Suprapubic skin (tissue), 4 donors: ENCODE results near the gene ANXA2.

Experiments
- CTCF ChIP-seq, 2 donors: fragments of 200-600 bp in 1 of 2; fragments of 450-650 bp in 1 of 2; sonication (generic) in 1 of 2; IDR thresholded peaks; one replicate each; pipeline ENCODE4 v1.5.1; 2016 to 2019; ENCODE audit warnings: antibody characterized with exemption in 2 of 2, mild to moderate bottlenecking in 1 of 2, moderate library complexity in 1 of 2
- POLR2A ChIP-seq, 2 donors: fragments of 450-650 bp; IDR thresholded peaks; one replicate each; pipeline ENCODE4 v1.6.1; 2017; ENCODE audit warnings: antibody characterized with exemption in 2 of 2, mild to moderate bottlenecking in 2 of 2, moderate library complexity in 2 of 2
- POLR2AphosphoS5 ChIP-seq, 3 donors: sonication (generic); formaldehyde crosslinking; IDR thresholded peaks; one replicate each; pipeline ENCODE4 v1.6.1; 2017; ENCODE audit warnings: antibody characterized with exemption in 3 of 3

GRCh38 chr15:60372227-60372626 lies 25.6 kb downstream of the ANXA2 start:
- TF ChIP-seq CTCF (IDR thresholded peaks at IDR 0.05) (no peak), POLR2A (IDR thresholded peaks at IDR 0.05) (no peak), POLR2AphosphoS5 (IDR thresholded peaks at IDR 0.05) (no peak)
